Transverse colon (tissue), 3 donors: ENCODE measurements around the gene CAMTA1.

ENCODE experiments used
- CTCF ChIP-seq, 5 experiments: fragments of 200-600 bp in 3 of 5; fragments of 450-650 bp in 2 of 5; sonication (generic) in 3 of 5; IDR thresholded peaks; 1 replicate in 2 of 5; 2 replicates in 3 of 5; pipeline ENCODE4 v1.5.1; 2016 to 2017; ENCODE audit warnings: antibody characterized with exemption in 5 of 5, inconsistent platforms in 3 of 5, mild to moderate bottlenecking in 2 of 5, moderate library complexity in 1 of 5
- POLR2A ChIP-seq: fragments of 450-650 bp; IDR thresholded peaks from one replicate; pipeline ENCODE4 v1.6.1; 2016; ENCODE audit warnings: antibody characterized with exemption, mild to moderate bottlenecking, moderate library complexity

DNA sequence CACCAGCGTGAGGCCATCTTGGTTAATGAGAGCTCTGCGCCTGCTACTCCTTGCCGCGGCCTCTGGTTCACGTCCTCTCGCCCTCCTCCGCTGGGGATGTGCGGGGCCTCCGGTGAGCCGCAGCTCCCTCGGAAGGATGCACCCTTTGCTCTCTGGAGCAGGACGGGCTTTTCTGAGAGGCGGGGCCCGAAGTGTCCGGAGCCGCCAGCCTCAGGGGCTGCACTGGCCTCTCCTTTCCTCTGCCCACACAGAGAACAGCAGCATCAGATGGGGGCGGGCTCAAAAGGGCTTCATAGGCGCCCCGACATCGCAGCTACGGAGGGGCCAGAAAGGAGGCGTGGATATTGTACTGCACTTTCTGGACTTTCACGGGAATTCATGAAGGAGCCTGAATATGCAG, 284.7 kb downstream of the CAMTA1 start:
- TF ChIP-seq CTCF (IDR thresholded peaks at IDR 0.05) (no peak), POLR2A (no peak)
